ENCODE measurements around the gene ZNF331.

DNA sequence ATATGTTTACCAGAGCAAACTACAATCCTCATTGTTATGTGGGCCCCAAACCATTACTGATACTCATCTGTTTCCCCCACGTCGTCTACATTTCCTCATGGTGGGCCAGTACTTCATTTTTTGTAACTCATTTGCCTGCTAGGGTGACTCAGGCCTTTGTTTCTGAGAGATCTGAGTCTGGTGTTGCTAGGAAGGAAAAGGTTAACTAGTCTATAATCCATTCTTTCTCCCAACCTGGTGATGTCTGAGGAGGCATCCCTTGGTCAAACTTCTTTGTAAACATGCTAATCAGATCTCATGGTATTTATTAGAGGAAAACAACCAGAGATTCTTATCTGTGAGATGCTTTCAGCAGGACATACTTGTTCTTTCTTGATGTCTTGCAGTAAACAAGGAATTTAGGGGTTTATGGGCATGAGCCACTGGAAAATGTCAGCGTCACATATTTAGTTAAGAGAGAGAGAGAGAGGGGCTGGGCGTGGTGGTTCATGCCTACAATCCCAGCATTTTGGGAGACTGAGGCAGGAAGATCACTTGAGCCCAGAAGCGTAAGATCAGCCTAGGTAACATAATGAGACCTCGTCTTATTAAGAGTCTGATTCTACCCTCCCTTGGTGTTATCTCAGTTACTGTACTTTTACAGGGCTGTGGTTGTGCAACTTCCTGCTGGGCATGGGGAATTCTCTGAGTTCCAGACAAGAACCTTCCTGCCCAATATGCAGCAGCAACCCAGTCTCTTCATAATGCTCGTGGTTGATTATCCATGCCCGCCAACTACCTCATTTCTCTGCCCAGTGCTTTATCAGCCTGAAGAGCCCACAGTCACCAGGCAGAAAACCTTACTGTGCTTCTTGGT lies 84.2 kb downstream of the ZNF331 start:
- TF ChIP-seq ZNF138 (CRISPR knock-in tag; conservative IDR thresholded peaks at IDR 0.05) (no peak), IRF2 (CRISPR knock-in tag; IDR thresholded peaks at IDR 0.05; ENCODE audit: borderline replicate concordance, low read depth) (no peak), NR3C1 (CRISPR knock-in tag; conservative IDR thresholded peaks at IDR 0.05; ENCODE audit: low read depth) (no peak), ZNF263 (CRISPR knock-in tag; IDR thresholded peaks at IDR 0.05; ENCODE audit: low read depth) (no peak), ZNF121 (CRISPR knock-in tag; IDR thresholded peaks at IDR 0.05) (no peak), ZNF396 (CRISPR knock-in tag; IDR thresholded peaks at IDR 0.05; ENCODE audit: borderline replicate concordance) (no peak)
- TF ChIP-seq, protein P1, sequence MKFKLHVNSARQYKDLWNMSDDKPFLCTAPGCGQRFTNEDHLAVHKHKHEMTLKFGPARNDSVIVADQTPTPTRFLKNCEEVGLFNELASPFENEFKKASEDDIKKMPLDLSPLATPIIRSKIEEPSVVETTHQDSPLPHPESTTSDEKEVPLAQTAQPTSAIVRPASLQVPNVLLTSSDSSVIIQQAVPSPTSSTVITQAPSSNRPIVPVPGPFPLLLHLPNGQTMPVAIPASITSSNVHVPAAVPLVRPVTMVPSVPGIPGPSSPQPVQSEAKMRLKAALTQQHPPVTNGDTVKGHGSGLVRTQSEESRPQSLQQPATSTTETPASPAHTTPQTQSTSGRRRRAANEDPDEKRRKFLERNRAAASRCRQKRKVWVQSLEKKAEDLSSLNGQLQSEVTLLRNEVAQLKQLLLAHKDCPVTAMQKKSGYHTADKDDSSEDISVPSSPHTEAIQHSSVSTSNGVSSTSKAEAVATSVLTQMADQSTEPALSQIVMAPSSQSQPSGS (CRISPR knock-in tag; IDR thresholded peaks at IDR 0.05; ENCODE audit: borderline replicate concordance, low read depth) = no peak
- TF ChIP-seq, protein P2, sequence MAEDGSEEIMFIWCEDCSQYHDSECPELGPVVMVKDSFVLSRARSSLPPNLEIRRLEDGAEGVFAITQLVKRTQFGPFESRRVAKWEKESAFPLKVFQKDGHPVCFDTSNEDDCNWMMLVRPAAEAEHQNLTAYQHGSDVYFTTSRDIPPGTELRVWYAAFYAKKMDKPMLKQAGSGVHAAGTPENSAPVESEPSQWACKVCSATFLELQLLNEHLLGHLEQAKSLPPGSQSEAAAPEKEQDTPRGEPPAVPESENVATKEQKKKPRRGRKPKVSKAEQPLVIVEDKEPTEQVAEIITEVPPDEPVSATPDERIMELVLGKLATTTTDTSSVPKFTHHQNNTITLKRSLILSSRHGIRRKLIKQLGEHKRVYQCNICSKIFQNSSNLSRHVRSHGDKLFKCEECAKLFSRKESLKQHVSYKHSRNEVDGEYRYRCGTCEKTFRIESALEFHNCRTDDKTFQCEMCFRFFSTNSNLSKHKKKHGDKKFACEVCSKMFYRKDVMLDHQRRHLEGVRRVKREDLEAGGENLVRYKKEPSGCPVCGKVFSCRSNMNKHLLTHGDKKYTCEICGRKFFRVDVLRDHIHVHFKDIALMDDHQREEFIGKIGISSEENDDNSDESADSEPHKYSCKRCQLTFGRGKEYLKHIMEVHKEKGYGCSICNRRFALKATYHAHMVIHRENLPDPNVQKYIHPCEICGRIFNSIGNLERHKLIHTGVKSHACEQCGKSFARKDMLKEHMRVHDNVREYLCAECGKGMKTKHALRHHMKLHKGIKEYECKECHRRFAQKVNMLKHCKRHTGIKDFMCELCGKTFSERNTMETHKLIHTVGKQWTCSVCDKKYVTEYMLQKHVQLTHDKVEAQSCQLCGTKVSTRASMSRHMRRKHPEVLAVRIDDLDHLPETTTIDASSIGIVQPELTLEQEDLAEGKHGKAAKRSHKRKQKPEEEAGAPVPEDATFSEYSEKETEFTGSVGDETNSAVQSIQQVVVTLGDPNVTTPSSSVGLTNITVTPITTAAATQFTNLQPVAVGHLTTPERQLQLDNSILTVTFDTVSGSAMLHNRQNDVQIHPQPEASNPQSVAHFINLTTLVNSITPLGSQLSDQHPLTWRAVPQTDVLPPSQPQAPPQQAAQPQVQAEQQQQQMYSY (CRISPR knock-in tag; IDR thresholded peaks at IDR 0.05) = no peak
- TF ChIP-seq, protein P3, sequence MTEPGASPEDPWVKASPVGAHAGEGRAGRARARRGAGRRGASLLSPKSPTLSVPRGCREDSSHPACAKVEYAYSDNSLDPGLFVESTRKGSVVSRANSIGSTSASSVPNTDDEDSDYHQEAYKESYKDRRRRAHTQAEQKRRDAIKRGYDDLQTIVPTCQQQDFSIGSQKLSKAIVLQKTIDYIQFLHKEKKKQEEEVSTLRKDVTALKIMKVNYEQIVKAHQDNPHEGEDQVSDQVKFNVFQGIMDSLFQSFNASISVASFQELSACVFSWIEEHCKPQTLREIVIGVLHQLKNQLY (CRISPR knock-in tag; IDR thresholded peaks at IDR 0.05) = no peak
- TF ChIP-seq, protein P4, sequence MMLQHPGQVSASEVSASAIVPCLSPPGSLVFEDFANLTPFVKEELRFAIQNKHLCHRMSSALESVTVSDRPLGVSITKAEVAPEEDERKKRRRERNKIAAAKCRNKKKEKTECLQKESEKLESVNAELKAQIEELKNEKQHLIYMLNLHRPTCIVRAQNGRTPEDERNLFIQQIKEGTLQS (CRISPR knock-in tag; conservative IDR thresholded peaks at IDR 0.05) = no peak
- TF ChIP-seq, protein P5, sequence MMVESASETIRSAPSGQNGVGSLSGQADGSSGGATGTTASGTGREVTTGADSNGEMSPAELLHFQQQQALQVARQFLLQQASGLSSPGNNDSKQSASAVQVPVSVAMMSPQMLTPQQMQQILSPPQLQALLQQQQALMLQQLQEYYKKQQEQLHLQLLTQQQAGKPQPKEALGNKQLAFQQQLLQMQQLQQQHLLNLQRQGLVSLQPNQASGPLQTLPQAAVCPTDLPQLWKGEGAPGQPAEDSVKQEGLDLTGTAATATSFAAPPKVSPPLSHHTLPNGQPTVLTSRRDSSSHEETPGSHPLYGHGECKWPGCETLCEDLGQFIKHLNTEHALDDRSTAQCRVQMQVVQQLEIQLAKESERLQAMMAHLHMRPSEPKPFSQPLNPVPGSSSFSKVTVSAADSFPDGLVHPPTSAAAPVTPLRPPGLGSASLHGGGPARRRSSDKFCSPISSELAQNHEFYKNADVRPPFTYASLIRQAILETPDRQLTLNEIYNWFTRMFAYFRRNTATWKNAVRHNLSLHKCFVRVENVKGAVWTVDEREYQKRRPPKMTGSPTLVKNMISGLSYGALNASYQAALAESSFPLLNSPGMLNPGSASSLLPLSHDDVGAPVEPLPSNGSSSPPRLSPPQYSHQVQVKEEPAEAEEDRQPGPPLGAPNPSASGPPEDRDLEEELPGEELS (CRISPR knock-in tag; IDR thresholded peaks at IDR 0.05) = no peak
- TF ChIP-seq, protein P6, sequence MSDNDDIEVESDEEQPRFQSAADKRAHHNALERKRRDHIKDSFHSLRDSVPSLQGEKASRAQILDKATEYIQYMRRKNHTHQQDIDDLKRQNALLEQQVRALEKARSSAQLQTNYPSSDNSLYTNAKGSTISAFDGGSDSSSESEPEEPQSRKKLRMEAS (CRISPR knock-in tag; IDR thresholded peaks at IDR 0.05) = no peak
- TF ChIP-seq, protein P7, sequence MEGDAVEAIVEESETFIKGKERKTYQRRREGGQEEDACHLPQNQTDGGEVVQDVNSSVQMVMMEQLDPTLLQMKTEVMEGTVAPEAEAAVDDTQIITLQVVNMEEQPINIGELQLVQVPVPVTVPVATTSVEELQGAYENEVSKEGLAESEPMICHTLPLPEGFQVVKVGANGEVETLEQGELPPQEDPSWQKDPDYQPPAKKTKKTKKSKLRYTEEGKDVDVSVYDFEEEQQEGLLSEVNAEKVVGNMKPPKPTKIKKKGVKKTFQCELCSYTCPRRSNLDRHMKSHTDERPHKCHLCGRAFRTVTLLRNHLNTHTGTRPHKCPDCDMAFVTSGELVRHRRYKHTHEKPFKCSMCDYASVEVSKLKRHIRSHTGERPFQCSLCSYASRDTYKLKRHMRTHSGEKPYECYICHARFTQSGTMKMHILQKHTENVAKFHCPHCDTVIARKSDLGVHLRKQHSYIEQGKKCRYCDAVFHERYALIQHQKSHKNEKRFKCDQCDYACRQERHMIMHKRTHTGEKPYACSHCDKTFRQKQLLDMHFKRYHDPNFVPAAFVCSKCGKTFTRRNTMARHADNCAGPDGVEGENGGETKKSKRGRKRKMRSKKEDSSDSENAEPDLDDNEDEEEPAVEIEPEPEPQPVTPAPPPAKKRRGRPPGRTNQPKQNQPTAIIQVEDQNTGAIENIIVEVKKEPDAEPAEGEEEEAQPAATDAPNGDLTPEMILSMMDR (IDR thresholded peaks at IDR 0.05) = no peak

Data from WTC11 (cell line).